H1 (cell line): ENCODE results near the gene NDUFB2. TPM values are rescaled to one million over a fixed set of nuclear protein-coding genes. Genes with fewer than 3 reads are reported as not detected.

Source experiments
- ATF3 ChIP-seq: IDR thresholded peaks from 2 replicates; pipeline ENCODE4 v1.6.1; 2011; ENCODE audit warnings: low read depth, mild to moderate bottlenecking, low read length; ENCODE audit not compliant: insufficient read depth
- CBX5 ChIP-seq: fragments of 300-800, 300-1000 bp; sonication (generic); IDR thresholded peaks from 2 replicates; pipeline ENCODE4 v1.7.1; 2016; ENCODE audit warnings: antibody characterized with exemption, low read length, low read depth
- CBX8 ChIP-seq: fragments of 300-800, 300-1000 bp; sonication (generic); IDR thresholded peaks from 2 replicates; pipeline ENCODE4 v1.7.1; 2016; ENCODE audit warnings: low read depth, low read length, borderline replicate concordance
- CHD7 ChIP-seq: fragments of 300-600 bp; sonication (generic); IDR thresholded peaks from 2 replicates; pipeline ENCODE4 v1.7.1; 2012; ENCODE audit warnings: low read length, moderate library complexity, mild to moderate bottlenecking, inconsistent platforms; ENCODE audit not compliant: insufficient replicate concordance
- NANOG ChIP-seq: IDR thresholded peaks from 2 replicates; pipeline ENCODE4 v1.6.1; 2011; ENCODE audit warnings: low read length, low read depth, mild to moderate bottlenecking, inconsistent platforms; ENCODE audit not compliant: insufficient read depth, poor library complexity, severe bottlenecking
- POLR2AphosphoS5 ChIP-seq: IDR thresholded peaks from 2 replicates; pipeline ENCODE4 v1.6.1; 2011; ENCODE audit warnings: low read depth, low read length
- RXRA ChIP-seq: IDR thresholded peaks from 2 replicates; pipeline ENCODE4 v1.6.1; 2011; ENCODE audit warnings: low read depth, mild to moderate bottlenecking, low read length, moderate library complexity; ENCODE audit not compliant: insufficient read depth
- SIRT6 ChIP-seq: IDR thresholded peaks from one replicate; pipeline ENCODE4 v1.7.1; 2012; ENCODE audit warnings: low read length, inconsistent platforms
- SRF ChIP-seq: IDR thresholded peaks from 2 replicates; pipeline ENCODE4 v1.6.1; 2011; ENCODE audit warnings: mild to moderate bottlenecking, low read depth, low read length, moderate library complexity
- polyA plus RNA-seq, 7 experiments: library from polyadenylated mRNA; depleted of rRNA in 3 of 7; stranded (reverse) in 5 of 7; unstranded in 2 of 7; fragments of >200 nt in 5 of 7; fragments of 200-250 nt in 2 of 7; gene quantifications; 1 replicate in 5 of 7; 2 replicates in 1 of 7; 4 replicates in 1 of 7; pipeline versions ENCODE4 v1.2.1 to v1.2.3, GENCODE V29; 2011 to 2013; ENCODE audit warnings: missing spikeins in 2 of 7, mixed read lengths in 2 of 7
- total RNA-seq: library from RNA; stranded (reverse); fragmentation: NEBNext Ultra II Directional; extraction: Animal tissue kit (Norgen Biotek cat#: 25700); gene quantifications from 2 replicates; pipeline ENCODE4 v1.2.1, GENCODE V29; 2021

The NDUFB2 gene
- total and polyA plus RNA-seq, 2 of the 8 experiments (the other 6 are each of a cell fraction or from before 2014, with no cell fraction given) = 168 to 881 TPM

- TF ChIP-seq CHD7 (no peak), POLR2AphosphoS5 (no peak), NANOG (no peak), CBX8 (no peak), SRF (no peak), RXRA (no peak), SIRT6 (no peak), ATF3 (no peak), CBX5 (no peak)
Observed at GRCh38 chr7:140656548-140657515, 39.7 kb upstream of the NDUFB2 start (continued).
